Body of pancreas (tissue), 4 donors: ENCODE results near the gene NRL. TPM values are rescaled to one million over a fixed set of nuclear protein-coding genes. Genes with fewer than 3 reads are reported as not detected.

Source experiments
- ATAC-seq: fragments of 150-250 bp; one replicate; pipeline ENCODE4 v1.9.1; 2016
- DNase-seq, 4 donors: peaks; one replicate each; pipeline ENCODE4 v3.0.0-alpha.2; 2019
- H3K27ac ChIP-seq, 4 donors: fragments of 200-600 bp; sonication (generic); 1 replicate in 3 of 4; 2 replicates in 1 of 4; pipeline versions ENCODE4 v1.5.1 to v1.6.1; 2016 to 2019; ENCODE audit warnings: mild to moderate bottlenecking in 1 of 4, mixed read lengths in 1 of 4, moderate library complexity in 1 of 4
- H3K27me3 ChIP-seq, 2 donors: fragments of 200-600 bp; sonication (generic); one replicate each; pipeline ENCODE4 v1.6.0; 2016; ENCODE audit warnings: mild to moderate bottlenecking in 1 of 2
- H3K36me3 ChIP-seq, 2 donors: fragments of 200-600 bp; sonication (generic); replicated peaks in 1 of 2; 2 replicates each; pipeline ENCODE4 v1.5.1; 2016; ENCODE audit warnings: low read depth in 2 of 2; ENCODE audit not compliant: insufficient read depth in 1 of 2
- H3K4me1 ChIP-seq: fragments of 200-600 bp; sonication (generic); one replicate; pipeline ENCODE4 v1.6.0; 2016
- H3K4me3 ChIP-seq, 2 donors: fragments of 200-600 bp; sonication (generic); 1 replicate in 1 of 2; 2 replicates in 1 of 2; pipeline ENCODE4 v1.5.1; 2016 to 2019
- H3K9me3 ChIP-seq, 3 donors: fragments of 200-600 bp; sonication (generic); 1 replicate in 2 of 3; 2 replicates in 1 of 3; pipeline ENCODE4 v1.5.1; 2016
- CTCF ChIP-seq, 7 experiments: fragments of 450-650 bp in 4 of 7; fragments of 200-600 bp in 3 of 7; sonication (generic) in 3 of 7; IDR thresholded peaks; one replicate each; pipeline ENCODE4 v1.5.1; 2016 to 2019; ENCODE audit warnings: antibody characterized with exemption in 7 of 7
- POLR2A ChIP-seq, 3 donors: fragments of 450-650 bp; IDR thresholded peaks; one replicate each; pipeline ENCODE4 v1.6.1; 2016; ENCODE audit warnings: antibody characterized with exemption in 3 of 3, mild to moderate bottlenecking in 2 of 3
- WGBS, 2 donors: methylation state at CpG; one replicate each; pipeline ENCODE4 v1.1.5; 2017; 5-methylcytosine and 5-hydroxymethylcytosine counted together
- intact Hi-C: fragments of 100-400 bp; cut with DNase I; formaldehyde crosslinking; loops from one replicate; pipeline ENCODE4 v1.15.1; 2023
- total RNA-seq, 2 donors: library from RNA; depleted of rRNA; stranded (reverse); fragments of >200 nt; gene quantifications; one replicate each; pipeline ENCODE4 v1.1.0, GENCODE V29; 2016

NRL gene
- total RNA-seq, 2 donors from 2014 or later, result 2.1 to 2.6 TPM

- DNase-seq, result no peak
- peaks cover 35% of the 10 kb centered on the region for H3K4me1 ChIP-seq
- H3K4me3 ChIP-seq, result no peak within 1 kb of the TSS
- 59 to 92% methylated on average over 5 of the region's 5 CpGs for WGBS, 2 donors
- no peaks in the 10 kb centered on the region for H3K27me3 ChIP-seq
- TF ChIP-seq POLR2A (IDR thresholded peaks at IDR 0.05) (no peak), CTCF (IDR thresholded peaks at IDR 0.05) (no peak)
- no peaks in the 10 kb centered on the region for H3K36me3 ChIP-seq
- no peaks in the 10 kb centered on the region for H3K9me3 ChIP-seq
- peak within 1 kb of the TSS; percentile 85 to 96 (median 92) for H3K27ac ChIP-seq
- no peak for ATAC-seq
- intact Hi-C loops, result no loop called here
These were observed 15.6 kb upstream of the NRL start, which contains the start of gene FITM1 for GRCh38 chr14:24130380-24130716. TSS of gene FITM1 (plus strand) at chr14:24130659. CDS start at chr14:24131564, 905 bp downstream.

GRCh38 chr14:24129410-24129998, 14.8 kb upstream of the NRL start:
- peak overlapping the region in 1 of 4 donors; percentile 93 for H3K27ac ChIP-seq
- TF ChIP-seq CTCF (IDR thresholded peaks at IDR 0.05) (no peak), POLR2A (IDR thresholded peaks at IDR 0.05) (no peak)
- no peak overlapping the region for H3K4me3 ChIP-seq
- no peaks in the 10 kb centered on the region for H3K27me3 ChIP-seq
- 88 to 91% methylated on average over 8 of the region's 8 CpGs for WGBS, 2 donors
- H3K36me3 ChIP-seq, result no peaks in the 10 kb centered on the region
- DNase-seq (no peak), ATAC-seq (no peak)
- H3K4me1 ChIP-seq, result peaks cover 31% of the 10 kb centered on the region
- H3K9me3 ChIP-seq, result no peaks in the 10 kb centered on the region
- intact Hi-C loops, result no loop called here

GRCh38 chr14:24127673-24128072, 12.9 kb upstream of the NRL start:
- 92 to 96% methylated on average over 2 of the region's 2 CpGs for WGBS, 2 donors
- H3K36me3 ChIP-seq, result peaks cover 0 to 11% of the 10 kb centered on the region in 2 donors
- H3K27ac ChIP-seq, result no peak overlapping the region
- TF ChIP-seq CTCF (IDR thresholded peaks at IDR 0.05) (no peak), POLR2A (IDR thresholded peaks at IDR 0.05) (no peak)
- intact Hi-C loops, result no loop called here
- peaks cover 26% of the 10 kb centered on the region for H3K4me1 ChIP-seq
- H3K27me3 ChIP-seq, result no peaks in the 10 kb centered on the region
- ATAC-seq, result no peak
- H3K9me3 ChIP-seq, result no peaks in the 10 kb centered on the region
- no peak for DNase-seq
- no peak overlapping the region for H3K4me3 ChIP-seq

DNA sequence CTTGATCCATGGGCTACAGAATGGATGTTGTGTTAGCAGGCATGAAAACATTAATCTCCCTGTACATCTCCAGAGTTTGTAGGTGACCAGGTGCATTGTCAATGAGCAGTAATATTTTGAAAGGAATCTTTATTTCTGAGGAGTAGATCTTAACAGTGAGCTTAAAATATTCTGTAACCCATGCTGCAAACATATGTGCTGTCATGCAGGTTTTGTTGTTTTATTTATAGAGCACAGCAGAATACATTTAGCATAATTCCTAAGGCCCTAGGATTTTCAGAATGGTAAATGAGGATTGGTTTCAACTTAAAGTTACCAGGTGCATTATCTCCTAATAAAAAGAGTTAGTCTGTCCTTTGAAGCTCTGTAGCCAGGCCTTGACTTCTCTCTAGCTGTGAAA, 12.2 kb upstream of the NRL start:
- H3K4me1 ChIP-seq, result peaks cover 19% of the 10 kb centered on the region
- H3K27ac ChIP-seq, result no peak overlapping the region
- H3K36me3 ChIP-seq, result peaks cover 0 to 13% of the 10 kb centered on the region in 2 donors
- intact Hi-C loops, result no loop called here
- TF ChIP-seq CTCF (IDR thresholded peaks at IDR 0.05) (no peak), POLR2A (IDR thresholded peaks at IDR 0.05) (no peak)
- H3K9me3 ChIP-seq, result no peaks in the 10 kb centered on the region
- DNase-seq (no peak), ATAC-seq (no peak)
- H3K4me3 ChIP-seq, result no peak overlapping the region
- no peaks in the 10 kb centered on the region for H3K27me3 ChIP-seq
